ENCODE measurements around the gene SLC16A7. TPM values are rescaled to one million over a fixed set of nuclear protein-coding genes. Genes with fewer than 3 reads are reported as not detected.

SLC16A7 gene
- total RNA-seq, 1 donor from 2014 or later, result 74.5 TPM

GRCh38 chr12:59624732-59625460 is 29.1 kb downstream of the SLC16A7 start:
- no peak for DNase-seq

GRCh38 chr12:59626382-59626781 is 30.6 kb downstream of the SLC16A7 start:
- no peak for DNase-seq

GRCh38 chr12:59627582-59627981 is 31.8 kb downstream of the SLC16A7 start:
- no peak for DNase-seq

GRCh38 chr12:59629890-59630289 is 34.1 kb downstream of the SLC16A7 start:
- DNase-seq, result no peak

- DNase-seq, result no peak
Observed at GRCh38 chr12:59632408-59632807, 36.6 kb downstream of the SLC16A7 start.

- DNase-seq, result no peak
Observed at GRCh38 chr12:59634254-59634653, 38.4 kb downstream of the SLC16A7 start.

- no peak for DNase-seq
Observed at GRCh38 chr12:59636945-59637691, 41.3 kb downstream of the SLC16A7 start.

- no peak for DNase-seq
Observed at GRCh38 chr12:59637692-59638070, 41.9 kb downstream of the SLC16A7 start.

GRCh38 chr12:59643550-59643949 is 47.7 kb downstream of the SLC16A7 start:
- no peak for DNase-seq

- no peak for DNase-seq
Observed at GRCh38 chr12:59645242-59645641, 49.4 kb downstream of the SLC16A7 start.

GRCh38 chr12:59646636-59647035 is 50.8 kb downstream of the SLC16A7 start:
- no peak for DNase-seq

GRCh38 chr12:59649203-59649602 is 53.4 kb downstream of the SLC16A7 start:
- DNase-seq, result no peak

- DNase-seq, result no peak
Observed at GRCh38 chr12:59650588-59651228, 54.9 kb downstream of the SLC16A7 start.

- DNase-seq, result no peak
Observed at GRCh38 chr12:59651229-59651920, 55.5 kb downstream of the SLC16A7 start.

- DNase-seq, result no peak
Observed at GRCh38 chr12:59652130-59652529, 56.3 kb downstream of the SLC16A7 start.

GRCh38 chr12:59654061-59654460 is 58.2 kb downstream of the SLC16A7 start:
- DNase-seq, result no peak

GRCh38 chr12:59657266-59657665 is 61.4 kb downstream of the SLC16A7 start:
- DNase-seq, result no peak

GRCh38 chr12:59657711-59658110 is 61.9 kb downstream of the SLC16A7 start:
- DNase-seq, result no peak

GRCh38 chr12:59660148-59660547 is 64.3 kb downstream of the SLC16A7 start:
- no peak for DNase-seq

- DNase-seq, result no peak
Observed at GRCh38 chr12:59660921-59661597, 65.2 kb downstream of the SLC16A7 start.

GRCh38 chr12:59664495-59664894 is 68.7 kb downstream of the SLC16A7 start:
- no peak for DNase-seq

GRCh38 chr12:59665701-59666100 is 69.9 kb downstream of the SLC16A7 start:
- DNase-seq, result no peak

Data from skin of body (tissue), 2 donors.